Chondrocyte (in vitro differentiated cells): ENCODE data around the gene PSAT1. TPM values are rescaled to one million over a fixed set of nuclear protein-coding genes. Genes with fewer than 3 reads are reported as not detected.
A peak's percentile ranks its signal among the peaks of the same experiment; 100 is the strongest.

ENCODE experiments used
- DNase-seq: peaks from one replicate; pipeline ENCODE4 v3.0.0; 2021; ENCODE audit warnings: mixed read lengths, low spot score
- H3K27ac Mint-ChIP-seq: one replicate; pipeline ENCODE4 v1.8.0; 2021; ENCODE audit warnings: mild to moderate bottlenecking, moderate library complexity, mixed read lengths; ENCODE audit not compliant: unreplicated experiment
- H3K27me3 Mint-ChIP-seq: 2 replicates; pipeline ENCODE4 v1.8.0; 2021; ENCODE audit warnings: low read depth, mixed read lengths
- H3K36me3 Mint-ChIP-seq: 2 replicates; pipeline ENCODE4 v1.8.0; 2021; ENCODE audit warnings: low read depth, mixed read lengths
- H3K4me1 Mint-ChIP-seq: 2 replicates; pipeline ENCODE4 v1.8.0; 2021; ENCODE audit warnings: low read depth, mild to moderate bottlenecking, mixed read lengths
- H3K4me3 Mint-ChIP-seq: one replicate; pipeline ENCODE4 v1.8.0; 2021; ENCODE audit warnings: mild to moderate bottlenecking, moderate library complexity, mixed read lengths; ENCODE audit not compliant: unreplicated experiment
- H3K9me3 Mint-ChIP-seq: 2 replicates; pipeline ENCODE4 v1.8.0; 2021; ENCODE audit warnings: low read depth, mixed read lengths
- total RNA-seq: library from RNA; stranded (reverse); gene quantifications from 3 replicates; pipeline ENCODE4 v1.2.1, GENCODE V29; 2021
- TF ChIP-seq, protein P1 (sequence below): fragments of 200-600 bp; sonication (generic); IDR thresholded peaks from 2 replicates; pipeline ENCODE4 v1.5.0; 2021; ENCODE audit warnings: antibody characterized with exemption, mild to moderate bottlenecking, moderate library complexity

Gene PSAT1
- total RNA-seq, 1 donor from 2014 or later: 299 TPM

DNA sequence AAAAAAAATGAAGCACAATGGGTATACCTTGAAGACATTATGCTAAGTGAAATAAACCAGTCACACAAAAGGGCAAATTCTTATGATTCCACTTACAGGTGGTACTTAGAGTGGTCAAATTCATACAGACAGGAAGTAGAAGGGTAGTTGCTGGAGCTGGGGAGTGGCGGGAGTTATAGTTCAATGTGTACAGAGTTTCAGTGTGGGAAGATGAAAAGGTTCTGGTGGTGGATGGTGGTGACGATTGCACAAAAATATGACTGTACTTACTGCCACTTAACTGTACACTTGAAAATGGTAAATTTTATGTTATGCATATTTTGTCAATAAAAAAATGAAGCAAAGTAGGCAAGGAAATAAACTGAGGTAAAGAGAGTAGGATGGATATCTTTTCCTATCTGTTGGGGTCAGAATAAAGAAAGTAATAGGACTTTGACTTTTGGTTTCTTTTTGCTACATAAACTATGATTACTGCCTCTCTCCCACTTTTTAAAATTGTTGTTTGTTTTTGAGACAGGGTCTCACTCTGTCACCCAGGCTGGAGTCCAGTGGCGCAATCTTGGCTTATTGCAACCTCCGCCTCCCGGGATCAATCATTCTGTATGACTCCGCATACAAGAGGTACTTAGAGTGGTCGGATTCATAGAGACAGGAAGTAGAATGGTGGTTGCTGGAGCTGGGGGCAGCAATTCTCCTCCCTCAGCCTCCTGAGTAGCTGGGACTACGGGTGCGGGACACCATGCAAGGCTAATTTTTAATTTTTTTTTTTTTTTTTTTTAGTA is 4.0 kb upstream of the PSAT1 start:
- no peak overlapping the region for H3K4me3 Mint-ChIP-seq
- no peaks in the 10 kb centered on the region for H3K9me3 Mint-ChIP-seq
- H3K4me1 Mint-ChIP-seq: peaks cover 13% of the 10 kb centered on the region
- no peaks in the 10 kb centered on the region for H3K27me3 Mint-ChIP-seq
- TF ChIP-seq, protein P1, sequence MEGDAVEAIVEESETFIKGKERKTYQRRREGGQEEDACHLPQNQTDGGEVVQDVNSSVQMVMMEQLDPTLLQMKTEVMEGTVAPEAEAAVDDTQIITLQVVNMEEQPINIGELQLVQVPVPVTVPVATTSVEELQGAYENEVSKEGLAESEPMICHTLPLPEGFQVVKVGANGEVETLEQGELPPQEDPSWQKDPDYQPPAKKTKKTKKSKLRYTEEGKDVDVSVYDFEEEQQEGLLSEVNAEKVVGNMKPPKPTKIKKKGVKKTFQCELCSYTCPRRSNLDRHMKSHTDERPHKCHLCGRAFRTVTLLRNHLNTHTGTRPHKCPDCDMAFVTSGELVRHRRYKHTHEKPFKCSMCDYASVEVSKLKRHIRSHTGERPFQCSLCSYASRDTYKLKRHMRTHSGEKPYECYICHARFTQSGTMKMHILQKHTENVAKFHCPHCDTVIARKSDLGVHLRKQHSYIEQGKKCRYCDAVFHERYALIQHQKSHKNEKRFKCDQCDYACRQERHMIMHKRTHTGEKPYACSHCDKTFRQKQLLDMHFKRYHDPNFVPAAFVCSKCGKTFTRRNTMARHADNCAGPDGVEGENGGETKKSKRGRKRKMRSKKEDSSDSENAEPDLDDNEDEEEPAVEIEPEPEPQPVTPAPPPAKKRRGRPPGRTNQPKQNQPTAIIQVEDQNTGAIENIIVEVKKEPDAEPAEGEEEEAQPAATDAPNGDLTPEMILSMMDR: no peak
- no peak overlapping the region for H3K27ac Mint-ChIP-seq
- no peaks in the 10 kb centered on the region for H3K36me3 Mint-ChIP-seq
- no peak for DNase-seq

DNA sequence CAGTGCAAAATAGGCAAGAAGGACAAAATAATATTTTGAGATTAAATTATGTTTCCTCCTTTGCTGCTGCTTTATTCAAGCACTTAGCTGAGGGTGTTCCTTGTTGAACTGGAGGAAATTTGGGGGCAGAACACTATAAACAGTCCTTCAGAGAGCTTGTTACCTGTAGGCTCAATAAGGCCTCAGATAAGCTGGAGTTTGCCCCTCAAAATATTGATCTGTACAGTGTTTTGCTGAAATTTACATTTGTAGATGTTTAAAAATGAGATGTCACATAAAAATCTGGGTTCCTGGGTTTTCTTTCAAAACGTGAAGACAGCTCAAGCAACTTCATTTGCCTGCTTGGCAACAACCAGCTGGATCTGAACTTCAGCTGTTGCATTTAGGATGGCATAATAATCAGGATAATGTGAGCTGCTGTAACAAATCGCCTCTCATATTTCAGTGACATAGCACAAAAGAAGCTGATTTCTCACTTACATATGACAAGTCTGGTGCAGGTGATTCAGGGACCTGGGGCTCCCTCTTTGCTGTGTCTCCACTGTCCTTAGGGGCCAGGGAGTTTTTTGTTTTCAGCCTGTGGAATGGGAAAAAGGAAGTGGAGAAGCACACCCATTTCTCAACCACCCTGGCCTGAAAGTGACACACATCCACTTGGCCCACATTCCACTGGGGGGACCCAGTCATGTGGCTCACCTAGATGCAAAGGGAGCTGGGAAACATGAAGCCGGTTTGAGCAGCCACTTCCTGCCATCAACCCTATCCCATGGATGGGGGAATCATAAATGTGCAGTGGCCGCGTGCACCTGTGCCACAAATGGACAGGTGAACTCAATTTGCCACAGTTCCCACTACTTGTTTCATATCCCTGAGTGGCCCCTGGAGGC is 2.4 kb upstream of the PSAT1 start:
- H3K4me3 Mint-ChIP-seq: no peak overlapping the region

DNA sequence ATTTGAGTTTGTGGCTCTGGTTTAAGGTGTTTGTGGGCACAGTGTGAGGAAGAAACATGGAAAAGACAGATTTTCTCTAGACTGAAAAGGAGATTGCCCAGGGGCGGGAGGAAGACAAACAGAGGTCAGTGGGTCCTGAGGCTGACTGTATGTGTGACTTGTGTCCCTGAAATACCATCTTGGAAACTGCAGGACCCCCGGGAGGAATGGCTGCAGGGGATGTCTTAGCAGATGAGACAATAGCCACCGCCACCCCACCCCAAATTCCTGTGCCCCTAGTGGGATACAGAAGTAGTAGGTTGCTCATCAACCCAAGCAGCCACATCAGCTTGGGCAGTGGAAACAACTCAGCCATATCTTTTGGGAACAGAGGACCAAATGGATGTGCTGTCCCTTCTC is 1.7 kb upstream of the PSAT1 start:
- Mint-ChIP-seq H3K36me3 (peaks cover 3% of the 10 kb centered on the region), H3K4me3 (no peak overlapping the region)

More for the DNA sequence above, 2.4 kb upstream of the PSAT1 start:
- TF ChIP-seq, protein P1: no peak
- DNase-seq: no peak
- no peaks in the 10 kb centered on the region for H3K27me3 Mint-ChIP-seq
- H3K4me1 Mint-ChIP-seq: peaks cover 27% of the 10 kb centered on the region
- no peaks in the 10 kb centered on the region for H3K36me3 Mint-ChIP-seq
- no peak overlapping the region for H3K27ac Mint-ChIP-seq
- no peaks in the 10 kb centered on the region for H3K9me3 Mint-ChIP-seq

DNA sequence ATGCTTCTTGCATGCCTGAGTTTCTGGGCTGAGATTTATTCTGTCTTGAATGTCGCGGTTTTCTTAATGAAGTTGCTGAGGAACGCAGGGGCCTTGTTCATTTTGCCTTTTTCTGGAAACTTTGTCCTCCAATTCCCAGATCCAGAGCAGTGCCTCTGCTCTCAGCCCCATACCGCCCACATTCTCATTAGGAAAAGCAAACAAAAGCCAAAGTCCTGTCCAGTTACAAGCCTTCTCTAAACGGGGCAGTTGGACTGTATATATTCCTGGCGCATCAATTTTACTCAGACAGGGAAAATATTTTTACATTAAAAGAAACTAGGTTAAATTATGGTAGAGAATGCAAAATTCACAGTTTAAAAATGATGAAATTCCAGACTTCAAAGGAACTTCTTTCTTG is 1.2 kb upstream of the PSAT1 start:
- Mint-ChIP-seq H3K27me3 (no peaks in the 10 kb centered on the region), H3K4me3 (peak overlapping the region; percentile 91), H3K36me3 (peaks cover 5% of the 10 kb centered on the region), H3K9me3 (no peaks in the 10 kb centered on the region), H3K4me1 (peaks cover 36% of the 10 kb centered on the region), H3K27ac (peak overlapping the region; percentile 99)
- DNase-seq: no peak
- TF ChIP-seq, protein P1: no peak

More for the DNA sequence above, 1.7 kb upstream of the PSAT1 start:
- DNase-seq: no peak
- TF ChIP-seq, protein P1: no peak
- Mint-ChIP-seq H3K4me1 (peaks cover 33% of the 10 kb centered on the region), H3K27ac (no peak overlapping the region), H3K9me3 (no peaks in the 10 kb centered on the region), H3K27me3 (no peaks in the 10 kb centered on the region)

DNA sequence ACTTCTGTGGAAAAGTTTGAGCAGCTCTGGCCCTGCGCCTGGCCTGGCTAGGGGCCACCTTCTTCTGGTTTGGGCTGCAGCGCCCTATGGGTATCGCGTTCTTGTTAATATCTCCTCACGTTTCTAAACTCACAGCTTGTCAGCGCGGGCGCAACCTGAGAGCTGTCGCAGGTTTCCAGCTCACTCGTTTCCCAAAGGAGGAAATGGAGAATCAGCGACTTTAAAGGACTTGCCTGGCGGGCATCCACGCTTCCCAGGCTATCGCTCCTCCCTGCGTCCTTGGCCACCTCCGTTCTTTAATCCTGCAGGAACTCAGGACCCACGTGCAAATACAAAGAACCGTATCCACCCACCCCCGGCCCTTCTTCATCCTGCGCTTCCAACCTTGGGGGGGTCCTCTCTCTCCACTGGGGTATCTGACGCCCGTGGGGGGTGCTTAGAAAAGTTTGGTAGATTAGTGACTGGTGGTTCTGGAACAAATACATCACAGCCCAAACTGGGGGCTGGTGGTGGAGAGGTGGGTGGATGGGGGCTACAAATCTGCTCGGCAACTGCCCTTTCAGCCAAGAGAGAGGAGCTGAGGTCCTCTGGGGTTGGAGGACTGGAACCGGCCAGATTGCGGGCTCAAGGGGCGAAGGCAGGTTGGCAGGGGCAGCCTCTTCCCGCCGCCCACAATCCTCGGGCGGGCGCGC is 578 bp upstream of the PSAT1 start:
- no peak for DNase-seq
- peaks cover 38% of the 10 kb centered on the region for H3K4me1 Mint-ChIP-seq
- no peaks in the 10 kb centered on the region for H3K9me3 Mint-ChIP-seq

More for the DNA sequence above, 578 bp upstream of the PSAT1 start:
- H3K4me3 Mint-ChIP-seq: peak overlapping the region; percentile 91
- H3K27me3 Mint-ChIP-seq: no peaks in the 10 kb centered on the region
- H3K36me3 Mint-ChIP-seq: peaks cover 6% of the 10 kb centered on the region
- TF ChIP-seq, protein P1: no peak
- peak overlapping the region; percentile 99 for H3K27ac Mint-ChIP-seq
